BLaER1 (cell line): ENCODE data around the gene RBM28.

ENCODE experiments used
- H3K27ac ChIP-seq: shearing (Covaris generic); formaldehyde crosslinking; 2 replicates; pipeline ENCODE4 v1.8.1; 2022
- H3K27me3 ChIP-seq: shearing (Covaris generic); formaldehyde crosslinking; 2 replicates; pipeline ENCODE4 v1.8.1; 2022
- H3K36me3 ChIP-seq: shearing (Covaris generic); formaldehyde crosslinking; 2 replicates; pipeline ENCODE4 v1.8.1; 2022
- H3K4me1 ChIP-seq: shearing (Covaris generic); formaldehyde crosslinking; 2 replicates; pipeline ENCODE4 v1.8.1; 2022
- H3K4me2 ChIP-seq: shearing (Covaris generic); formaldehyde crosslinking; 2 replicates; pipeline ENCODE4 v1.8.1; 2022
- H3K4me3 ChIP-seq: shearing (Covaris generic); formaldehyde crosslinking; 2 replicates; pipeline ENCODE4 v1.8.1; 2022
- H3K9ac ChIP-seq: shearing (Covaris generic); formaldehyde crosslinking; 2 replicates; pipeline ENCODE4 v1.8.1; 2022
- H3K9me3 ChIP-seq: shearing (Covaris generic); formaldehyde crosslinking; 2 replicates; pipeline ENCODE4 v1.8.1; 2022
- H4K20me1 ChIP-seq: shearing (Covaris generic); formaldehyde crosslinking; 2 replicates; pipeline ENCODE4 v1.8.1; 2022
- Cebpa-rat ChIP-seq: shearing (Covaris generic); IDR thresholded peaks from 2 replicates; pipeline ENCODE4 v1.8.1; 2022

The RBM28 gene

DNA sequence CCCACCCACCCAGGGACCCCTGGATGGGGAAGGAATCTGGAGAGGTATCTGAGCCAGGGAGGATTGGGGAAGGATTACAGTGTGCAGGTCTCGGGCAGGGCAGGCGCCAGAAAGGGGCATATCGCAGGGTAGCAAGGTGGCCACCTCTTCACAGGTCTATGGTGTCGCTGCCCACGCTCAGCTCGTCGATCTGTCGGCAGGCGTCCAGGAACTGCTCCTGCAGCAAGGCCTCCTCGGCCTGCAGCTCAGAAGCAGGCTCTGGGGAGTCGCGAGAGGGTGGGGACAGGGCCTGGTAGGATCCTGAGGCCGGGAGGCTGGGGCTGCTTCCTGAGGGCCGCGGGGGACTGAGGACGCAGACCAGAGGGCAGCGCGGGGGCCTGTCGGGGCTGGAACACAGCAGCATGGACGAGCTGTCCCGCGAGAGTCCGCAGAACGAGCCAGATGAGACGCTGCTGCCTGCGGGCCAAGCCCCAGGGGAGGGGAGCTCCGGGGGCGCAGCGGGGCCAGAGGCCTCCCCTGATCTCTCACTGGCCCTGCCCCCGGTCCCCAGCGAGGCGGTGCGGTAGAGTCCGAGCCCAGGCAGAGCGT, 7.1 kb upstream of the RBM28 start:
- H4K20me1 ChIP-seq: no peaks in the 10 kb centered on the region
- H3K4me1 ChIP-seq: peaks cover 12% of the 10 kb centered on the region
- H3K4me2 ChIP-seq: peak overlapping the region; percentile 53
- H3K9ac ChIP-seq: no peak overlapping the region
- no peak overlapping the region for H3K4me3 ChIP-seq
- H3K36me3 ChIP-seq: no peaks in the 10 kb centered on the region
- H3K27ac ChIP-seq: 0 out of 2 replicates have a peak overlapping the region, but pooled peaks have one; percentile 14
- H3K9me3 ChIP-seq: peaks cover 11% of the 10 kb centered on the region
- H3K27me3 ChIP-seq: peaks cover 53% of the 10 kb centered on the region
- no peak for TF ChIP-seq Cebpa-rat

DNA sequence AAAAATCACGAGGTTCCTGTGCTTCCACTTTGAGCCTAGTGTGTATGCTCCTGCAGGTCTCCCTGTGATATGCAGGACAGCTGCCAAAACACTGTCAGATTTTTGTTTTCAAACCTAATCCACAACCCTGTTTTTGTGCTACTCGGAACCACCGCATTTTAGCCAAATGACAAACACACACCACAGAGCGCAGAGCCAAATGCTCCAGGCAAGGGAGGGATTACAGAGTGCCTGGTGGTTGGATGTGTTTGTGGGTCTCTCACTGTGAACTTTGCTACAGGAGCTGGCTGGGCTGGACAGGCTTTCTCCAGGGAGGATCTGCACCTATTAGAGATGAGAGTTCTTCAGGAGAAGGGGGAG, 5.7 kb upstream of the RBM28 start:
- no peak overlapping the region for H3K4me2 ChIP-seq
- H3K9me3 ChIP-seq: peaks cover 11% of the 10 kb centered on the region
- no peak overlapping the region for H3K4me3 ChIP-seq
- H3K27me3 ChIP-seq: peaks cover 53% of the 10 kb centered on the region
- H3K36me3 ChIP-seq: no peaks in the 10 kb centered on the region
- H3K27ac ChIP-seq: no peak overlapping the region
- peaks cover 12% of the 10 kb centered on the region for H3K4me1 ChIP-seq
- H4K20me1 ChIP-seq: no peaks in the 10 kb centered on the region
- no peak overlapping the region for H3K9ac ChIP-seq
- no peak for TF ChIP-seq Cebpa-rat

DNA sequence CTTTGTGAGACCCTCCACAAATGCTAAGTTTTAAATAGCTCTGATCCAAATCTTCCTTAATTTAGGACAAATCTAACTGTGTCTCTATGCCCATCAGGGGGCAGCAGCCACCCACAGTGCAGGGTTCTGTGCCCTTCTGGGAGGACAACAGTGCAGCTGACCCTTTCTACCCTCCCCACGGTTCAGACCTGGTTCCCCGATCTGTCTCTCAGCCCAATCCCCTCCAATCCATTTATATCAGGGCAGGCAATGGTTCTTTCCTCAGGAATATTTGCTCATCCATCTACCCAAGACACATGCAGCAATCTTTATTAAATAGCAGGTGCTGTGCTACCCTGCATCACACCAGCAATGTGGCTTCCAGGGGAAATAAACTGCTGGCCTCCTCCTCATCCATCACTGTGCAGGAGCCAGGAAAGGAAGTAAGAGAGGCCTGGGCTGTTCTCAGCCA, 4.0 kb upstream of the RBM28 start:
- Histone ChIP-seq H3K4me2 (no peak overlapping the region), H4K20me1 (peaks cover 2% of the 10 kb centered on the region), H3K4me3 (no peak overlapping the region), H3K9ac (no peak overlapping the region), H3K27me3 (peaks cover 39% of the 10 kb centered on the region), H3K27ac (no peak overlapping the region), H3K36me3 (no peaks in the 10 kb centered on the region), H3K9me3 (peaks cover 11% of the 10 kb centered on the region), H3K4me1 (peaks cover 20% of the 10 kb centered on the region)
- no peak for TF ChIP-seq Cebpa-rat

DNA sequence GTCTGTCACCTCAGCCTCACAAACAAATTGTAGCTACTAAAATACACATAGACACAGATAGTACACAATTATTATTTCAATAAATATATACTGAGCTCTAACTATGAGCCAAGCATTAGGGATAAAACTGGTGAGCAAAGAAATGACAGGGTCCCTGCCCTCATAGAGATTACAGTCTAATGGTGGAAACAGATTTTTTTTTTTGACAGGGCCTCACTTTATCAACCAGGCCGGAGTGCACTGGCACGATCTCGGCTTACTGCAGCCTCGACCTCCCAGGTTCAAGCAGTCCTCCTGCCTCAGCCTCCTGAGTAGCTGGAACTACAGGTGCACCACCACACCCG, 695 bp upstream of the RBM28 start:
- Histone ChIP-seq H3K9ac (no peak overlapping the region), H3K36me3 (peaks cover 21% of the 10 kb centered on the region), H4K20me1 (peaks cover 34% of the 10 kb centered on the region), H3K9me3 (no peaks in the 10 kb centered on the region), H3K4me3 (peak overlapping the region; percentile 83; the same call in 1 of the 2 replicates), H3K4me1 (peaks cover 25% of the 10 kb centered on the region), H3K27me3 (peaks cover 6% of the 10 kb centered on the region; the same call in 1 of the 2 replicates), H3K4me2 (peak overlapping the region; percentile 52), H3K27ac (no peak overlapping the region)
- TF ChIP-seq Cebpa-rat: no peak

DNA sequence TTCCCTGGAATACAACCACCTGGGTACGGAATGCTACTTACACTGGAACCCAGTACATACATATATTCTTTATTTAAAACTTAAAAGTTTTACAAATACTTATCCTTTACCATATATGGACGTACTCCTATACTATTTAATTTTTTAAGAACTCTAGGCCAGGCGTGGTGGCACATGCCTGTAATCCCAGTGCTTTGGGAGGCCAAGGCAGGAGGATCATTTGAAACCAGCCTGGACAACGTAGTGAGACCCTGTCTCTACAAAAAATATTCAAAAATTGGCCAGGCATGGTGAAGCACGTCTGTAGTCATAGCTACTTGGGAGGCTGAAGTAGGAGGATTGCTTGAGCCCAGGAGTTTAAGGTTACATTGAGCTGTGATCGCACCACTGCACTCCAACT, 2.0 kb downstream of the RBM28 start:
- no peaks in the 10 kb centered on the region for H3K27me3 ChIP-seq
- H4K20me1 ChIP-seq: peaks cover 48% of the 10 kb centered on the region
- TF ChIP-seq Cebpa-rat: no peak
- no peaks in the 10 kb centered on the region for H3K9me3 ChIP-seq
- peak overlapping the region; percentile 99 for H3K4me2 ChIP-seq
- H3K4me1 ChIP-seq: peaks cover 25% of the 10 kb centered on the region
- H3K4me3 ChIP-seq: peak overlapping the region; percentile 83; the same call in 1 of the 2 replicates
- H3K27ac ChIP-seq: no peak overlapping the region
- H3K9ac ChIP-seq: peak overlapping the region; percentile 92
- peaks cover 48% of the 10 kb centered on the region for H3K36me3 ChIP-seq

DNA sequence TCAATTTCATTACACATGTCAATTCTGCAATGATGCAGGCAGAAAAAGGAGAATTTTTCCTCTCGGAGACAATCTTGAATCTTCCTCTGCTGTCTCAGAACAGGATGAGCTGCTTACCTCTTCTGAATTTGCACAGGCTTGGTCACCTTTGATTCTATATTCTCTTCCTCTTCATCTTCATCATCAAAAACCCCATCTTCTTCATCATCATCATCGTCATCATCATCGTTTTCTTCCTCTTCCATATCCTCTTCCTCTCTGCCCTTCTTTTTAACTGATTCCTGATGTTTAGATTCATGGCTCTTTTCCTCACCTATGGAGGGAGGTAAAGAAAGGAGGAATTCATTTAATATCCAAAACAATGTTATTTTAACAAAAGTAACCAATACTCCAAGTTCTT, 8.0 kb downstream of the RBM28 start:
- H3K9me3 ChIP-seq: no peaks in the 10 kb centered on the region
- no peak overlapping the region for H3K4me3 ChIP-seq
- no peak overlapping the region for H3K9ac ChIP-seq
- no peak overlapping the region for H3K27ac ChIP-seq
- H3K4me2 ChIP-seq: no peak overlapping the region
- peaks cover 36% of the 10 kb centered on the region for H4K20me1 ChIP-seq
- peaks cover 100% of the 10 kb centered on the region for H3K36me3 ChIP-seq
- H3K27me3 ChIP-seq: no peaks in the 10 kb centered on the region
- H3K4me1 ChIP-seq: no peaks in the 10 kb centered on the region
- no peak for TF ChIP-seq Cebpa-rat

DNA sequence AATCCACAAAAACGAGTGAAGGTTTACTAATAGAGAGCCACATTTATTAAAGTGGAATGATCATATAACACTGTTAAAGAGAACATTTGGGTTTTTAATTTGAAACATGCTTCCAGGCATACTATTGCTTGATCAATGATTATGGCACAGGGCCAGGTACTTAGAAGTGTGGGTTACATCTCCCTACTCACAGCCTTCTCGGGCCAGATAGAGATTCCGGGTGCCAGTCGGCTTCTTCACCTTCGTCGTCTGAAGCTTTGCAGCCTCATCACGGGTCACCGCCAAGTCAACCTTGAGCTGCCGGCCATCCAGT, 19.4 kb downstream of the RBM28 start:
- peaks cover 95% of the 10 kb centered on the region for H3K36me3 ChIP-seq
- no peaks in the 10 kb centered on the region; the same call in 1 of the 2 replicates for H4K20me1 ChIP-seq
- peaks cover 26% of the 10 kb centered on the region for H3K4me1 ChIP-seq

DNA sequence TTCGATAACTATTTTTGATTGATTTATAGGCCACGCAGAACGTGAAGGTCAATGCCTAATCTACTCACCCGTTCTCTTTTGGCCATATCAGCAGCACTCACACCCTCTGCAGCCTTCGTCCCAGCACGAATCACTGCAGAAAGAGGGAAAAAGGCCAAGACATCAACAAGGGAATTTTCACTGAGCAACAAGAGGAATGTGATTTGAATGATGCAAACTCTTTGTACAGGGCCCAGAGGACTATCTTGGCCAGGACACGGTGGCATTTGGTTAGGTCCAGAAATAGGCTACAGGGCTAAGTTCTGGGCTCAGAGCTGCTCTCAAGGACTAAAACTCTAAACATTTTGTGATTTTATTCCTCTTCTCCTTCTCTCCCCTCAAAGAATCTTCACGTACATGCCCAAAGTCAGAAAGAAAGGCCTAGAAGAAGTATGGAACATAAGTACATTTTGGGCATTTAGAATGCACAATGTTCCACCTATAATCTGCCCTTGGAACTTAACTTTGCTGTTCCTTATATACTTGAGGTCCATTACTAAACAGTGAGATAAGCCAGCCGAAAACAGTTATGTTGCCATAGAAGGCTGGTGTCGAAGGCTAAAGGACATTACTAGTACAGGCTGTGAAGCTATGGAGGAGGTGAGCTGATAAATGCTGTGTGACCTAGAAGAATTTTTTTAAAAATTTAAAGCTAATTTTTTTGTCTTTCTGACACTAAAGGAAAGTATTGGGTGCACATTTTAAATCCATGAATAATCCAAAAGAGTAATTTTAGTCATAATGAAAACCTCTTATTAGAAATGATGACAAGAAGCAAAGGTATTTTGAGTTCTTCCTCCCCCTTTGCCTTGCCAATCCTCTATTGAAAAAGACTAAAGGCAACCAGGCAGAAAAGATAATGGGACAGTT, 20.0 kb downstream of the RBM28 start:
- Histone ChIP-seq H4K20me1 (no peaks in the 10 kb centered on the region; the same call in 1 of the 2 replicates), H3K4me3 (no peak overlapping the region), H3K27ac (no peak overlapping the region), H3K9me3 (no peaks in the 10 kb centered on the region), H3K27me3 (no peaks in the 10 kb centered on the region), H3K4me2 (no peak overlapping the region), H3K9ac (no peak overlapping the region), H3K36me3 (peaks cover 95% of the 10 kb centered on the region), H3K4me1 (peaks cover 32% of the 10 kb centered on the region)
- TF ChIP-seq Cebpa-rat: no peak

More for the DNA sequence above, 19.4 kb downstream of the RBM28 start:
- Histone ChIP-seq H3K27ac (no peak overlapping the region), H3K4me2 (no peak overlapping the region), H3K27me3 (no peaks in the 10 kb centered on the region), H3K4me3 (no peak overlapping the region), H3K9ac (no peak overlapping the region), H3K9me3 (no peaks in the 10 kb centered on the region)
- TF ChIP-seq Cebpa-rat: no peak

DNA sequence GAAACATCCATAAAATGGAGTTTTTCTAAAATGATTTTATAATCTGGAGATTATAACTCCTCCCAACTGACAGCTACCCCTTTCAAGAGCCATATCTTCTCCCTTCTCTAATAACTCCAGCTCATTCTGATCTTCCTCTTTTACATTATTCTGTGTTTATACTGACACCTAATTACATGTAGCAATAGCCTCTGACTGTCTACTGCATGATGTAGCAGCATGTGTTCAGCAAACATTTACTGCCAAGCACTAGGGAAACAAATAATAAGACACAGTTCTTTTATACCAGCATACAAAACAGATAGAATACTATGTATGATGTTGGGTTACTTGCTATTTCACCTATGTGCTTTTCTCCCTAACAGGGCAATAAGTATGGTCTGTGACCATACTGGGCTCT, 20.7 kb downstream of the RBM28 start:
- no peak for TF ChIP-seq Cebpa-rat
- peaks cover 94% of the 10 kb centered on the region for H3K36me3 ChIP-seq
- H3K27ac ChIP-seq: no peak overlapping the region

DNA sequence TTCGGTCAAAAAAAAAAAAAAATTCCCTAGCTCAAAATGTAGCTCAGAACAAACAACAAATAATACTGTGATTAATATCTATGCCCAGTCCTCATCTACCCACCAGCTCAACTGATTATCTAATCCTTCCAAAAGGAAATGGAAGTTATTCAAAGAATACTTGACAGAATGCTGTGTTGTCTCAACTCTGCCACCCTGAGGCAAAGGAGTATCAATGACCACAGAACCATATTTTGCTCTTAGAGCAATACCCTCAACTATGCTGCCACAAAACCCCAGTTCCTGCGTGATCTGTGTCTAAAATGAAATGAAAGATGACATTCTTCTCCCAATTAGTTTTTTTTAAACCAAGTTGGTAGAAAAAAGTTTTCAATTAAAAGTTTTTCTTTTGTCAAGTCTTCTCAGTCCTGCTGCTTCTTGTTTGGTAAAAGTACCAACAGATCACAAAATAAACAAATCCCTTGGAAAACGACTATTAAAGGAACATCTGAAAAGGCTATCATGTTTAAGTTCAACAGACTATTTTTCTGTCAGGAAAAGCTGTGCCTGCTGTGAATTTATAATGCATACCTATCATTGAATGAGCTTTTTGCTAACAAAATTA, 21.6 kb downstream of the RBM28 start:
- no peak overlapping the region for H3K27ac ChIP-seq
- H3K36me3 ChIP-seq: peaks cover 94% of the 10 kb centered on the region
- no peak overlapping the region for H3K4me3 ChIP-seq
- H3K9ac ChIP-seq: no peak overlapping the region
- H3K27me3 ChIP-seq: no peaks in the 10 kb centered on the region
- no peaks in the 10 kb centered on the region for H3K9me3 ChIP-seq
- TF ChIP-seq Cebpa-rat: no peak
- H3K4me1 ChIP-seq: peaks cover 44% of the 10 kb centered on the region
- no peak overlapping the region for H3K4me2 ChIP-seq
- H4K20me1 ChIP-seq: no peaks in the 10 kb centered on the region; the same call in 1 of the 2 replicates

More for the DNA sequence above, 20.7 kb downstream of the RBM28 start:
- no peaks in the 10 kb centered on the region; the same call in 1 of the 2 replicates for H4K20me1 ChIP-seq
- H3K27me3 ChIP-seq: no peaks in the 10 kb centered on the region
- H3K9ac ChIP-seq: no peak overlapping the region
- no peak overlapping the region for H3K4me3 ChIP-seq
- no peak overlapping the region for H3K4me2 ChIP-seq
- peaks cover 39% of the 10 kb centered on the region for H3K4me1 ChIP-seq
- H3K9me3 ChIP-seq: no peaks in the 10 kb centered on the region
